Occipital lobe (tissue), 2 donors: ENCODE results near the gene KRT75. TPM values are rescaled to one million over a fixed set of nuclear protein-coding genes. Genes with fewer than 3 reads are reported as not detected.
"Not testable (repeated sequence)": the region's sequence is repeated elsewhere in the genome, so short reads cannot be mapped to it uniquely, and the experiment has no call there.

Experiments used
- DNase-seq: peaks from one replicate; lab custom pipeline; 2025; lab: John Stamatoyannopoulos, UW
- total RNA-seq: library from RNA; depleted of rRNA; stranded (reverse); fragments of >200 nt; gene quantifications from one replicate; pipeline ENCODE4 v1.2.3, GENCODE V29; 2014

KRT75 gene
- total RNA-seq = not detected

DNA sequence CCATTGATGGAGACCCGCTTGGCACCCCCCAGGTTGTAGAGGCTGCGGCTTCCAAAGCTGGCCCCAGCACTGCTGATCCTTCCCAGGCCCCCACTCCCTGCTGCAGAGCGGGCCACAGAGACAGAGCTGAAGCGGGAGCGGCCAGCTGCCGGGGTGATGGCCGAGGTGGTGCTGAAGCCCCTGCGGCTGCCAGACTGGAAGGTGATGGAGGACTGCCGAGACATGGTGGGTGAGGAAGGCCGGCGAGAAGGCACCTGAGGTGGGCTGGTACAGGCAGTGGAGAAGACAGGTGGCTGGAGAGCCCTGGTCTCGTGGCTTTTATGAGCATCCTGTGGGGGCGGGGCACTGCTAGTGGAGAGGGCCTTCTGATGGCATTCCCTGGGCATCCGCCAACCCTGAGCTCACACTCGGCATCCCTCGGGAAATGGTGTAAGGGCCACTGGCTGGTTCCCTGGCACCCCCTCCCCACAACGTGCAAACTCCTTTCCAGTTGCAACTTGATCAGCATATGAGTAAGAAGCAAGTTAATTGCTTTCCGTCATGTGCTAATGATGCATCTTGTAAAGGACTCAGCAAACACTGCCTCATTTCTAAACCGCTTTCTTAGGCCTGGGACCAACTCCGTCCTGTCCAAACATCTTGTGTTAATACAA, at the start of gene KRT75:
TSS of gene KRT75 (minus strand) at position 291 of the 653 bp plus-strand sequence. CDS start at position 224, 67 bp downstream.
- no peak for DNase-seq

- no peak for DNase-seq
Observed at GRCh38 chr12:52480073-52480472, 45.9 kb upstream of the KRT75 start.

DNA sequence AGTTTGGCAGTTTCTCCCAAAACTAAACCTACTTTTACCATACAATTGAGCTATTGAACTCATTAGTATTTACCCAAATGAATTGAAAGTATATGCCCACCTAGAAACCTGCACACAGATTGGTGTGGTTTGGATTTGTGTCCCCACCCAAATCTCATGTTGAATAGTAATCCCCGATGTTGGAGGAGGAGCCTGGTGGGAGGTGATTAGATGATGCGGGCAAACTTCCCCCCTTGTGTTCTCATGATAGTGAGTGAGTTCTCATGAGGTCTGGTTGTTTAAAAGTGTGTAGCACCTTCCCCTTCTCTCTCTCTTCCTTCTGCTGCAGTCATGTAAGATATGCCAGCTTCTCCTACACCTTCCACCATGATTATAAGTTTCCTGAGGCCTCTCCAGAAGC, 43.5 kb upstream of the KRT75 start:
- DNase-seq = no peak

GRCh38 chr12:52474212-52474611, 40.0 kb upstream of the KRT75 start:
- DNase-seq = no peak

- no peak for DNase-seq
Observed at GRCh38 chr12:52473768-52474167, 39.6 kb upstream of the KRT75 start, which contains the start of gene KRT6C. Gene KRT6C, minus strand, starts transcription at chr12:52473805. Its CDS starts 68 bp downstream, at chr12:52473737.

- no peak for DNase-seq
Observed at GRCh38 chr12:52469853-52470252, 35.7 kb upstream of the KRT75 start.

- no peak for DNase-seq
Observed at GRCh38 chr12:52464897-52465296, 30.7 kb upstream of the KRT75 start.

- DNase-seq = no peak
Observed at GRCh38 chr12:52461693-52462092, 27.5 kb upstream of the KRT75 start.

- DNase-seq = no peak
Observed at GRCh38 chr12:52458861-52459260, 24.7 kb upstream of the KRT75 start.

GRCh38 chr12:52455821-52456220, 21.6 kb upstream of the KRT75 start:
- no peak for DNase-seq

DNA sequence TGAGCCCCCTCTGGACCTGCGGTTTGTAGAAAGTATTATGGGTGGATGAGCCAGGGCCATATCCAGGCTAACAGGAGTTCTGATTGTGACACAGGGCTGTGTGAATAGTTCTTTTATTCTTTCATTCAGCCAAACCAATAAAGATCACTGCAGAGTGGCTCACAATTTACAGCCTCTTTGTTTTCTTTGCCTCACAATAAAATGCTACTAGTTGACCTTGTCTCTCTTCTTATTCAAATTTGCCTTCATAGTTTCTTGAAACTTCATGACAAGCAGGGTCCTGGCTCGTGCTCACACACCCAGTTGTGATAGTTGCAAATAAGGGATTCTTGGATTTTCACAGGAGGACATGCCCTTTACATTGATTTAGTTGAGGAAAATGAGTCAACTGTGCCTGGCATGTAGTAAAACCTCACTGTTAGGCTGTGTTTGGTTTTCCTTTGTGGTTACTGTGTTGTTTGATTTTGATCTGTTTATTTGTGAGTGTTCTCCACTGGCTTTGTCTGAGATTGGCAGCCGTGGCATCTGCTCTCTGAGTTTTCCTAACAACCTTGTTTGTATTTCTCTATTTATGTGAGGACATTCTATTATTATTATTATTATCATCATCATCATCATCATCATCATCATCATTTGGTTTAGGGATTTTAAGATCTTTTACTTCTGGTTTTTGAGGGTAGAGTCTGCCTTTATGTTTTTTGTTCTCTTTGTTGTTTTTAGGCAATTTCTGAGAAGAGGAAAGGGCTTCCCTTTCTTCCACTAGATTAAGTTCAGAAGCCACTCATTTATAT, 20.4 kb upstream of the KRT75 start:
- DNase-seq = no peak

GRCh38 chr12:52452101-52452500, 17.9 kb upstream of the KRT75 start, which contains the start of gene KRT6B:
Gene KRT6B, minus strand, starts transcription at chr12:52452146. Its CDS starts 68 bp downstream, at chr12:52452078.
- DNase-seq = no peak

DNA sequence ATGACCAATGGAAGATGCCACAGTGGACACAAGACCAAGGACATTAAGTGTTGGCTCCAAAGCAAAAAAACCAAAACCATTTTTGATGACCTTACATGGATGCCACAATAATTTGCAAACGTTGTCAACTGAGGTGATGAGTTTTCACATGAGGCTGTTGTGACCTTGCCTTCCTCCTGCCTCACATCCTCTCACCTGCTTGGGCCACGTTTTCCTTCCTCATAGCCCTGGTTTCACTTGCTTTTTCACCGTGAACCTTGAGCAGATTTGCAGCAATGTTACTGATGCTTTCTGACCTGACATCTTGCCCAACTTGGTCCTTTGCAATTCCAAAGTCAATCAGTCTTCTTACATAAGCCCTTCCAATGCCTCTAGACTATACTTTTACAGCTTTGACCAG, 14.1 kb upstream of the KRT75 start:
- no peak for DNase-seq

DNA sequence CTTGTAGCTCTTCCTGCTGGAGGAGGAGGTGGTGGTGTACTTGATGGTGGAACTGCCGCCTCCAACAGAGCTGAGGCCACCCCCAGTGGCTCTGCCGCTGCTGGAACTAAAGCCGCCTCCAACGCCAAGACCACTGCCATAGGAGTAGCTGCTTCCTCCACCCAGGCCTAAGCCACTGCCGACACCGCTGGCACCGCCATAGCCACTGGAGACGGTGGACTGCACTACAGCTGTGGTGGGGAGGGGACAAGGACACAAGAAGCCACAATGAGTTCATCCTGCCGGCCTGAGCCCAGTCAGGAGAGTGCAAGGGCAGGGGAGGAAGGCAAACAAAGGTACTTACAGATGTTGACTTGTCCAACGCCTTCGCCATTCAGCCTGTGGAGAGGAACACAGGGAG, 13.0 kb upstream of the KRT75 start:
- not testable (repeated sequence) for DNase-seq

DNA sequence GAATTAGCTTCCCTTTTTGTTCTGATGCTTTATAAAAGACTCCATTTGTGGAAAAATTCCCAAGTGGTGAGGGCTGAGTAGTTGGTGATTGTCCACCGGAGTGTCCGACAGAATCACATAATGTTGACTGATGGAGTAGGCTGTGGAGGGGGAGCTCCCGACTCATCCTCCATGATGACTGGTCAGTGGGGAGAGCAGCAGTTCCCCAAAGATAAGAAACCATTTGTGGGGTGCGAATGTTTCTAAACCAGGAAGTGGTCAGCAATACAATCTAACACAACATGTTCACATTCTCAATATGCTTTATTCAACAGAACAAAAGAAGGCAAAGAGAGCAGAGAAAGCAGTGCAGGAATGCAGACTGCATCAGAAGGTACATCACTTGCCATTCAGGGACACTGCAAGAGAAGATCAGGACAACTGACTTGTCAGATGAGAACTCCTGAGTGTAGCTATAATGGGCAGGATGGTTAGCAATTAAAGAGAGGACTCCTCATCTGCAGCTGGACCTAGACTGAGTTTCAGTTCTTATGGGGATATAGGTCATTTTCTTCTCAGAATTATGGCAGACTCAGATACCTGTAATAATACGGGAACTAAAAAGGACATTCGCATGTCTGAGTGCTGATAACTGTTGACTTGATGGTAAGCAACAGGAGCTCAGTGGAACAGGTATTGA, 12.3 kb upstream of the KRT75 start:
- DNase-seq = no peak

DNA sequence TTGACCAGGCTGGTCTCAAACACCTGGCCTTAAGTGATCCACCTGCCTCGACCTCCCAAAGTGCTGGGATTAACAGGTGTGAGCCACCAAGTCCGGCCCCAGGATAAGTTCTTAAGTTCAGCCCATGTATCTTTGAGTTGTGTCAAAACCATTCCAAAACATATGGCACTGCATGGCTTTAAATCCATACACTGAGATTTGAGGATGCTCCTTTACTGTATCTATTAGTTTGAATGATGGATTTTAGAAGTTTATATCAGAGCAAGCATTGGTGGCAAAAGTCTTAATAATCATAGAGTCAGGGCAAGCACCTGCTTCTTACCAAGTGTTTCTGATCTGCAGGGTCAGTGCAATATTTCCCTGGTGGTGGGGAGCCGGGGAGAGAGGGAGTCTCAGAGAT, 11.7 kb upstream of the KRT75 start:
- DNase-seq = no peak

- DNase-seq = no peak
Observed at GRCh38 chr12:52444647-52445595, 10.8 kb upstream of the KRT75 start.

- no peak for DNase-seq
Observed at GRCh38 chr12:52443966-52444365, 9.8 kb upstream of the KRT75 start.

DNA sequence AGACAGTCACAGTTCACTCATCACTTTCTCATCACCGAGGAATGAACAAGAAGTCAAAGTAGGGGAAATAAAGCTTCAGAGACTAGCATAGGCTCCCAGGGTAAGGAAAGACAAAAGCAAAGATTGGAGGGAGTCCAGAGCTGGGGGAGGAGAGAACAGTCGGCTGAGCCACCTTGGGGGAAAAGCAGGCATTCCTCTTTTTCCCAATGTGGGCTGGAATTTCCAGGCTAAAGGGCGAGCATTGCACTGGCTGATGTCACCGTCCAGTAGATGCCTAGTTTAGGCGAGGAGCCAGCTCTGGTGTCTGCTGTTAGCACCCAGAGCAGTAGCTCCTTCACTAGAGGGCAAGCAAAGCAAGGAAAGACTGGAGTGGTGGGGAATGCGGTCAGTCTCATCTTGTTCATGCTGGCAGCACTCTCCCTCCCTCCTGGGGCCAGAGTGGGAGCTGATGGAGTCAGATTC, 8.5 kb upstream of the KRT75 start:
- no peak for DNase-seq

DNA sequence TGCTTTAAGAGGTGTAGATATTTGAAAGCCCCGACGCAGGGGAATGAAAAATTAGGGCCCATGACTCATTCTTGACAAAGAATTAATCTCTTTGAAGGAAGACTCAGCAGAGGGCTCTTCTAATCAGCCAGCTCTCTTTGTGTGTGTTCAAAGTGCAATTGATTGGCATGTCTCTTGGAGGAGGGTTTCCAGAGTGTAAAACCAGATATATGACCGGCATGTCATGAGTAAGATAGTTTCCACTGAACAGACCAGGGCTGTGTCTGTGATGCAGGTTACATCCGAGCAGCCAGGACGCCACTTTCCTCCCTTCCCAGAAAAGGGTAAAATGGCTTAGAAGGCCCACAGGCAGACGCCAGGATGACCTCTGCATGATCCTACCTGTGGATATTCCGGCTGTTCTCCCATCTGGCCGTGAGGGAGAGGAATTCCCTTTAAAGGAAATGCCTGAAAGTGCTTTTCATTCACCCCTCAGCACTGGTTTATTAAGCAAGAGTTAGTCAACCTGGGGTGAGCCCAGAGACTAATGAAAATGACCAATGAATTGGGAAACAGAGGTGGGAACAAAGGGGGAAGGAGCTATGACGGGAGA, 7.2 kb upstream of the KRT75 start:
- DNase-seq = no peak
